ENCODE data around the gene RALGAPA2.
A peak's percentile ranks its signal among the peaks of the same experiment; 100 is the strongest.

The RALGAPA2 gene

DNA sequence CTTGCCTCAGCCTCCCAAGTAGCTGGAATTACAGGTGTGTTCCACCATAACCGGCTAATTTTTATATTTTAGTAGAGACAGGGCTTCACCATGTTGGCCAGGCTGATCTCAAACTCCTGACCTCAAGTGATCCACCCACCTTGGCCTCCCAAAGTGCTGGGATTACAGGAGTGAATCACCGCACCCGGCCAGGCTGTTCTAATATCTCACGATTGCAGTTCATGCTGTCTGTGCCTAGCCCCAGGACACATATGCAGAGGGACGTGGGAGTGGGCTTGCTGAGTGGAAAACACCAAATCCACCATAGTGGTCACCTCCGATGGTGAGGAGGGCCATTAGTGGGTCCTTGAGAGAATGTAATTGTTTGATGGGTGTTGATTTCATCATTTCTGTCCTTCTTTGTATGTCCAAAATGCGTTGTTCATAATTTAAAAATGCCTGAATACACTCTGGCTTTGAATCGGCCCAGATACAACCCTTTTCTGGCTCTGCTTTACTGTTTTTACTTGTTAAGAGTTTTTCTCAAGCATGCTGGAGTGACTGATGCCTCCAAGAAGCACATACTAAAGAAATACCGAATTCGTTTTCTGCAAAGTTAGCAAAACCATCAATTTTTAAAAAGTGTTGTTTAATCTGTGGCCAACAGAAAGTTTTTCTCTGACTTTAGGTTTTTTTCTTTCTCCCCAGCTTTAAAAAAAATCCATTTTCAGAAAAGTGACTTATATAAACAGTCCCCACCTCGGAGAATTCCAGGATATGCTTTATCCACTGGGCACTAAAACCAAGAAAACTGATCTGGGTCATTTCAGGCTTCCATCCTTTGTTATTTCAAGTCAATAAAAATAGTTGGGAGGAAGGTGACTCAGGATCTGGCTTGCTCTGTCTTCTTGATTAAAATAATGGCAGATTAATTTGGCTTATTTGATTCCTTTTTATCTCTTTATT, 18.8 kb upstream of the RALGAPA2 start:
- DNase-seq (ENCODE audit: low read depth): no peak
- H3K4me3 ChIP-seq (ENCODE audit: low read depth, low read length): no peak overlapping the region

DNA sequence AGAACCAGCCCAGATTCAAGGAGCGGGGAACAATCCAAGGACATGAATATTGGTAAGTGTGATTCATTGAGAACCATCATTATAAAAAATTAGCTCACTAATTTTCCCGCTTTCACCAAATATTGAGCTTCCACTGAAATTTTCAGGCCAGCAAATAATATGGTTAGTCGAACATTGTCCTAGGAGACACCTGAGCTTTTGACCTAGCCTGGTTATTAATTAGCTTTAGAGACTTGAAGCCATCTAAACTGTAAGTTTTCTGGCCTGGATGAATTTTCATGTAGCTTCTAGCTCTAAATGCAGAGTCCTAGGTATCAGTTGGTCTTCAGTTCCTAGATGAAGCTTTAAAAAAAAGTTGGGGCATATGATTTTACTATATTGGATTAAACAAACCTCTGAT, 17.1 kb upstream of the RALGAPA2 start:
- DNase-seq (ENCODE audit: low read depth): no peak

DNA sequence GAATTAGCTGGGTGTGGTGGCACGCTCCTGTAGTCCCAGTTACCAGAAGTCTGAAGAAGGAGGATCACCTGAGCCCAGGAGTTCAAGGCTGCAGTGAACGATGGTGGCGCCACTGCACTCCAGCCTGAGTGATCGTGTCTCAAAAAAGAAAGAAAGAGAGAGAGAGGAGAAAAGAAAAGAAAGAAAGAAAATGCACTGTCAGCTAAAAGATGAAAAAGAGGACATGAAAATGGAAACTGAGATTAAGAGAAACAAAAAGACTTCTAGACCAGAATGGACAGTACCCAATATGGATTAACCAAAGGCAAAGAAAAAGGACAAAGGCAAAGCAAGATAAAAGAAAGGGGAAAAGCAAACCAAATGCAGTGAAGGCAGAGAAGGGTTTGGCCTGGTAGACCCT, 9.0 kb upstream of the RALGAPA2 start:
- H3K4me3 ChIP-seq (ENCODE audit: low read depth, low read length): no peak overlapping the region
- no peak for DNase-seq (ENCODE audit: low read depth)

More for the DNA sequence above, 17.1 kb upstream of the RALGAPA2 start:
- H3K4me3 ChIP-seq (ENCODE audit: low read depth, low read length): no peak overlapping the region

DNA sequence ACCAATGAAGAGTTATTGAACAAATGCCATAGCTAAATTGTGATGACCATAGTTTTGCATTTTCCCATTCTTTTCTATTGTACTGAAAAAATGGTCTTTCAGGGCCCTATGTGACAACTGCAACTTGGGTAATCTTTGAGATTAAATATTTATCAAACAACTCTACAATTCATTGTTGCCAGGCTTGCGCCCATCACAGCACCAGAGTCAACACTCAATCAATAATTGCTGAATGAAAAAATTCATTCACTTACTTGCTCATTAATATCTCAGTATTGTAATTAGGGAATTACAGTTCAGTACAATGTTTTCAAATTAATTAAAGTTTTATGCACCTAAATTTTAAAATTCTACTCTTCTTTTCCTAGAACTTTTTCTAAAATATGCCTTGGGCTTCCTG, 7.7 kb upstream of the RALGAPA2 start:
- H3K4me3 ChIP-seq (ENCODE audit: low read depth, low read length): no peak overlapping the region
- DNase-seq (ENCODE audit: low read depth): no peak

DNA sequence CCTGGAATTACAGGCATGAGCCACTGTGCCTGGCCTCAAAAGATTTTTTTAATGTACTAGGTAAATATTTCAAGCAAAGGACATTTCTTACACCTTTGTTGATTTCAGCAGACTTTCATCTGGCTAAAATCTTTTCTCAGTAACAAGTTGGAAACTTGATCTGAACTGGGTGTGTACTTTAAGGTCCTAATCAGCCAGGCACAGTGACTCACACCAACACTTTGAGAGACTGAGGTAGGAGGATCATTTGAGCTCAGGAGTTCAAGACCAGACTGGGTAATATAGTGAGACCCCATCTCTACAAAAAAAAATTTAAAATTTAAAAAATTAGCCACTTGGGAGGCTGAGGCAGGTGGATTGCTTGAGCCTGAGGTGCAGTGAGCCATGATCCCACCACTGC, 7.0 kb upstream of the RALGAPA2 start:
- H3K4me3 ChIP-seq (ENCODE audit: low read depth, low read length): no peak overlapping the region
- DNase-seq (ENCODE audit: low read depth): no peak

DNA sequence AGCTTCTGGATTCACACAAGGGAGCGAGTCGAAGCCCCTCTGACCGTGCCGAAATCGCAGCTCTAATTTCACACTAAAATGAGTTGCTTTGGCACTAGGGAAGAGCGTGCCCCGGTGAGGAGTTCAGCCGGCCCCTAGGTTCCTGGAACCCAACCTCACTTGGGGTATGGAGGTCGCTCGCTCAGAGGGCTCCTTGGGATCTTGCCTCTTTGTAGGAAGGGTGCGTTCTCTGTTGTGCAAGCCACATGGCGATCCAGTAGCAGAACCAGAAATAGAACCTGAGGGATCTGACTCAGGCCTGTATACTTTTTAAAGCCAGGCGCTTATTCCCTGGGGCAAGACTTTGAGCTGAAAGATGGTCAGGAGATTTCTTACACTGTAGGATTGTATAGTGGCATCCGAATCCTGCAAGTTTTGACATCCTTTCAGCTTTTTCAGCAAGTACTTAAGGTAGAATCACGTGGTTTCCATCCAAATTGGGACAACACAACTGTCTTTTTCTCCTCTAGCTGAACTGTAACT, 861 bp upstream of the RALGAPA2 start:
- H3K4me3 ChIP-seq (ENCODE audit: low read depth, low read length): peak overlapping the region; percentile 90
- DNase-seq (ENCODE audit: low read depth): no peak

DNA sequence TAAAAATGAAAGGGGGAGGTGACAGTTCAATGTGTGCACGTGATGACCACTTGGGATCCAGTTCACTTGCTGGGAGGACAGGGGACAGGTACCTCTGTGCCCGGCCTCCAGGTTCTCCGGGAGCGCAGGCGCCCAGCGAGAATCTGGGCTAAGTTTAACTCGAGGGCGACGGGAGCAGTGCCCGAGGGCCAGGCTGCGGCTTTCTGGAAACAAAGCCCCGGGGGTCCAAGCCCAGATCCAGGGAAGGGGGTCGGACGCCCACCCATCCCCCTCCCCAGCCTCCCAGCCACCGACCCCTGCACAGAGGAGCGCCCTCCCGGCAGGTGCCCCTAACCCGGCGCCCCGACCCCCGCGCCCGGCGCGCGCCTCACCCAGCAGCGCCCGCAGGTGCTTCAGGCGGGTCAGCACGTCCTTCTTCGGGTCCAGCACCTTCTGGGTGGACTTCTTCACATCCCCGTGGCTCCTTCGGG, 405 bp downstream of the RALGAPA2 start:
- DNase-seq (ENCODE audit: low read depth): no peak
- H3K4me3 ChIP-seq (ENCODE audit: low read depth, low read length): peak overlapping the region; percentile 90

DNA sequence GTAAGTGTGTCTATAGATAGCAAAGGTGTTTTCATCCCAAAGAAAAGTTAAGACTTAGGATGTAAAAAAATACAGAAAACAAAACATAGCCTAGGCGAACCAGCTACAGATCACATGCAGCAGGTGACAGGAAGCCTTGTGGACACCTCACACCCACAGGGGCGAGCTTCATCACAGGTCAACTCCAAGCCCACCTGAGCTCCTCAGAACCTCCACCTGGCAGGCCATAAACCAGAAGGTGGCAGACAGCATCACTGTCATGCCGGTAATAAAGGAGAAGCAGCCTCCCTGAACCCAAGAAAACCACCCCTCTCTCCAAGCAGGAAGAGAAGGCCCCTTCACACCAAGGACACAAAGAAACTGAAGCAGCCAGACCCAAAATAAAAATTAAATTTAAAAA, 1.0 kb downstream of the RALGAPA2 start:
- peak overlapping the region; percentile 90 for H3K4me3 ChIP-seq (ENCODE audit: low read depth, low read length)
- DNase-seq (ENCODE audit: low read depth): no peak

DNA sequence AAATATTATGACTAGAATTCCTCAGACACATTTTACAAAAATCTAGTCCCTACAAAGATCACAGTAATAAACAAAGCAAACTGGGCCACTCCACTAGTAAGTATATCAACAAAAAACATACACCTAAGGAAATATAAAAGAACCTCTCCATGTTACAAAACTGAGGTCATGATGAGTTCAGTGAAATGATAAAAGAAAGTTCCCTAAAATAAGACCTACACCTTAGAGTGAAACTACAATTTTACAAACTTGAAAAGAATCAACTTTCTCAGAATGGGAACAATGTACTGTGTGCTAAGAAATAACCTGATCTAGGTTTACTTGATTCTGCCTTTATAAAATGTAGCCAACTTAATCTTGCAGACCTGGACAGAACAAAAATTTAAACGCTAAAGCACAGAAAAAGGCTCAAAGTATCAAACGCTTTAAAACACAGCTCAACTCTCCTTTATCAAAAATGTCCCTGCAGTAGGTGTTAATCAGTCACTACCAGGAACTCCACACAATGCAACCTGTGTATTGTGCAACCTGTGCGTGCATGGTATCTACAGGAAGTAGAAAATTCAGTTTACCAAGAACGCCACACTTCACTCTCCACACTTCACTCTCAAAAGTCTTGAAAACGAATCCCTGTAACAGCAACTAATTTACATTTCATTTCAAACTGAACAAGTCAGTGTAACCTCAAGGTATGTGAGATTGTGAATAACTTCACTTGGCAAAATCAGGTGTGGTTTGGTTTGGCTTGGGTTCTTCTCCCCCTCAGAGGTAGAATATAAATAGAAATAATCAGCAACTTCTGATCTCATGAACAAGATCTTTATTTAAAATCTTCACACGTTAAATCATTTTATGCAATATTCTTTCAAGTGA, 1.8 kb downstream of the RALGAPA2 start:
- no peak for DNase-seq (ENCODE audit: low read depth)
- no peak overlapping the region for H3K4me3 ChIP-seq (ENCODE audit: low read depth, low read length)

DNA sequence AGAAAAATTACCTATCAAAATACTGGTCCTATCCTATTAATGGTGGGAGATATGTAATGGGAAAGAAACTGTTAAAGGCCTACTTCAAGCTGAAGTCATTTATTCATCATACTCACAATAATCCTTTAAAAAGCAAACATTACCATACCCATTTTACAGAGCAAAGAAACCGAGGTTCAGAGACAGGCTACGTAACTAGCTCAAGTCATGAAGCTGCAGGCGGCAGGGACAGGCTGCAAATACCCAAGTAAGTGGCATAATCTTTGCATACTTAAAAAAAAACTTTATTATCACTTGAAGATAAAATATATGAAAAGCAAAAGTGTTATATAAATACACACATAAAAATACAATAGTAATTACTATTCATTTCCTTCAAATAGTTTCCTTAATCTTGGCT, 2.6 kb downstream of the RALGAPA2 start:
- no peak overlapping the region for H3K4me3 ChIP-seq (ENCODE audit: low read depth, low read length)
- no peak for DNase-seq (ENCODE audit: low read depth)

DNA sequence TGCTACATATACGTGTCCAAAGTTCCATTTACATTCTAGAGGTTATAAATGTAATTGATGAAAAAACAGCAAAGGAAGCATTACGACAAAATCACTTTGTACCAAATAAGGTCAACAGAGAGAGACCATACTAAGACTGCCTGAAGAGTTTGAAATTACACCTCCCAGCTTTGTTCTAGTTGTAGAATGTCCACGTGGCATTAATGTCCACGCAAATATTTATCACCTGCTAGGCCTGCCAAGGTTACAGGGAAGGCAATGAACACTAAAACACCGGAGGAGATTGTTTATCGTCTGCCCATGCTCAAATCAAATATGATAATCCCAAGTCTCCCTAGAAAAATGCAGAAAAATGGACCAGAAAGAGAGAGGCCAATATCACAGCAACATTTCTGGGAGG, 6.2 kb downstream of the RALGAPA2 start:
- no peak for DNase-seq (ENCODE audit: low read depth)
- H3K4me3 ChIP-seq (ENCODE audit: low read depth, low read length): no peak overlapping the region

DNA sequence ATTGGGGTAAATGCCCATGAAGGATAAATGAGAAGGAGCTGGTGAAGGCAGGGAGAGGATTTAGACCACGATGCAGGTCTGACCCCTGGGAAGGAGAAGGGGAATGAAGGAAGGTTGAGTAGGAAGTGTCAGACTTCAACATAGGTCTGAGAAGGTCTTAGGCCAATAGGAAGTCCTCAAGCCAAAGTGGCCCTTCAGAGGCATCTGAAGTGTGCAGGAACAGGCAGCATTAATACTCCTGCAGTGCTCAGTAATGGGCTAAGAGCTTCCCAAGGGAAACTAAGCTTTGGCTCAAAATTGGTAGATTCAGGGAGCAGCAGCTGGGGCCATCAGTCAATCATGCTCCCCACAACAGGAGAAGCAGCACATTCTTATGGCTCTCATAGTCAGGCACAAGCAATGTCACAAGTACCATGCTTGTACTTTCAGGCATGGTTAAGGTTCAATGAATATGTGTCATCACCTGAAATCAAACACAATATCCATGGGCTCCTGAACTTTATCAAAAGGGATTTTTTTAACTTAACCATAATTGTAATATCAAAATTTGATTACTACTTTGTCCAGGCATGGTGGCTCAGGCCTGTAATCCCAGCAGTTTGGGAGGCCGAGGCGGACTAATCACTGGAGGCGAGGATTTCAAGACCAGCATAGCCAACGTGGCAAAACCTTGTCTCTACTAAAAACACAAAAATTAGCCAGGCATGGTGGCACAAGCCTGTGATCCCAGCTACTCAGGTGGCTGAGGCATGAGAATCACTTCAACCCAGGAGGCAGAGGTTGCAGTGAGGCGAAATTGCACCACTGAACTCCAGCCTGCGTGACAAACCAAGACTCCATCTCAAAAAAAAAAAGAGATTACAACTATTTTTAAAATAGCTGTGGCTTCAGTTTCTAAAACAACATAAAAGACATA, 9.9 kb downstream of the RALGAPA2 start:
- no peak for DNase-seq (ENCODE audit: low read depth)
- H3K4me3 ChIP-seq (ENCODE audit: low read depth, low read length): no peak overlapping the region

DNA sequence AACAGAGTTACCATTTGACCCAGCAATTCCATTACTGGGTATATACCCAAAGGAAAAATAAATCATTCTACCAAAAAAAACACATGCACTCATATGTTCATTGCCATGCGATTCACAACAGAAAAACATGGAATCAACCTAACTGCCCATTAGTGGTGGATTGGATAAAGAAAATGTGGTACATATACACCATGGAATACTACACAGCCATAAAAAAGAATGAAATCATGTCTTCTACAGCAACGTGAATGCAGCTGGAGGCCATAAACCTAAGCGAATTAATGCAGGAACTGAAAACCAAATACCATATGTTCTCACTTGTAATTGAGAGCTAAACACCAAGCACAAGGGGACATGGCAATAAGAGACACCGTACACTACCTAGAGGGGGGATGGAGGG, 12.5 kb downstream of the RALGAPA2 start:
- no peak overlapping the region for H3K4me3 ChIP-seq (ENCODE audit: low read depth, low read length)
- DNase-seq (ENCODE audit: low read depth): no peak

DNA sequence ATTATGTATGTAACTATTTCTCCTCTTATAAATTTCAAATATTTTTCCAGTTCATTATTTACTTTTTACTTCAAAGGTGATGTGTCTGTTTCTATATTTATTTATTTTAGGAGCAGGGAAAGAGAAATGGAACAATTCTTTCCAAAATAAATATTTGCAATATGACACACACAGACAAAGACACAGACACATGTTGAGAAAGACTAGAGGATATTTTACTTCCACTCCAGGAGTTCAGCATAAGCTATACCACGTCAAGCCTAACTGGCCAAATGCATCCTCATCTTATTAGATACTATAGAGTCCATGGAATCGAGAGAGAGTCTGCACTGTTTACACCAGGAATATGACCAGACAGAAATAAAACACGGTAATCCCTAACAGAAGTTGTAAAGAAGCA, 13.3 kb downstream of the RALGAPA2 start:
- no peak overlapping the region for H3K4me3 ChIP-seq (ENCODE audit: low read depth, low read length)
- no peak for DNase-seq (ENCODE audit: low read depth)

DNA sequence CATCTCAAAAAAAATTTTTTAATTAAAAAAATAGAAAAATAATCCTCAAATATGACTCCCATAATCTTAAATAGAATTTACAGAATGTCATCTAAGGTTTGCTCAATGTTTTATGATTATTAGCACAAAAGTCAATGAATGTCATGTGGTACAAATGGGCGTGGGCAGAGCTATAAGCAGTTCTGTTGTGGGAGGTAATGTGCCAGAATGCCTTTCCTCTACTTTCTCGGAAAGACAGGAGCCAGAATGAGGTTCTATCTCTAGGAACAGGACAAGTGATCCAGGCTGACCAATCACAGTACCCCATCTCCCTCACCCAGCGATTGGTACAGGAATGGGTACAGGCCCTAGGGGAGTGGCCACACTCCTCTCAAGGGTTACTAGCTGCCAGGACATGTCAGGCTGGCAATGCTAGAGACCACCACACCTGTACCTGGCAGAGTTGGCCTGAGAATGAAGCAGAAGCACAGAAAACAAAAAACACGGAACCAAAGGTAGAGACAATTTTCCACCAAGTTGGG, 15.1 kb downstream of the RALGAPA2 start:
- H3K4me3 ChIP-seq (ENCODE audit: low read depth, low read length): no peak overlapping the region
- no peak for DNase-seq (ENCODE audit: low read depth)

DNA sequence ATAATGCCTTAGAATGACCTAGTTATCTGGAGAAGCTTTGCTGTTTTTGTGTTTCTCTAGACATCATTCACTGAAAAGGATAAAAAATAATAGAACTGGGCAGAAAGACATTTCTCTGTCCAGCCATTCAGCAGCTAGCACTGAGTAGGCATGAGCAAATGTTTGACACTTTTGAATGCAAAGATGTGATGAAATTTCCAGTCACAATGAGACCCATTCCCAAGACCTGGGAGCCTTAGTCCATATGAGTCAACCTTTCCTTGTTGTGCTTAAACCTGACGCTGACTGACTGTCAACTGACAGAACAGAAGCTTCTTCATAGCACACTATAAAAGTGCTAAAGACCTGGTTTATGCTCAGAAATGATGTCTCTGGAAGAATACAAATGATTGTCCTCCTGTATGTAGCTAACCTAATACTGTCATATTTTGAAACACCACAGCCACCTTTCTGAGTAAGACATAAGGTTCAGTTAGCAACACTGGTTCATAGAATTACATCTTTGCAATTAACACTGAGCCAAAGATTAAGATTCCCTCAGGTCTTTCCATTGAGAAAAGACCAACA, 17.1 kb downstream of the RALGAPA2 start:
- H3K4me3 ChIP-seq (ENCODE audit: low read depth, low read length): no peak overlapping the region
- DNase-seq (ENCODE audit: low read depth): no peak

DNA sequence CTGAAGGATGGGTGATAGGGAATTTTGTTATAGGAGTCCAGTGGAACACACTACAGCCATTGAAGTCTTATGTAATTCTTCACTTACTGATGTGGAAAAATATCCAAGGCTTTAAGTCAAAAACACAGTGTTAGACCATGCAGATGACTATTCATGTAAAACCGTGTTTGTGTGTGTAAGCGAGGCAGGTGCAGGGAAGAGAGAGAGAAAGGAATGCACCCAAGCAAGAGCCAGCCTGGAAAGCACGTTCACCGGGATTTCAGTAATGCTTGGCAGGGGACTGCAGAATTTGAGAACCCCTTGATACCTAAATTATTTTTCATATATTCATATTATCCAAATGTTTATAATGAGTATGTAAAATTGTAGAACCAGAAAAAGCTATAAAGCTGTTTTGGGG, 17.9 kb downstream of the RALGAPA2 start:
- no peak overlapping the region for H3K4me3 ChIP-seq (ENCODE audit: low read depth, low read length)
- DNase-seq (ENCODE audit: low read depth): no peak

DNA sequence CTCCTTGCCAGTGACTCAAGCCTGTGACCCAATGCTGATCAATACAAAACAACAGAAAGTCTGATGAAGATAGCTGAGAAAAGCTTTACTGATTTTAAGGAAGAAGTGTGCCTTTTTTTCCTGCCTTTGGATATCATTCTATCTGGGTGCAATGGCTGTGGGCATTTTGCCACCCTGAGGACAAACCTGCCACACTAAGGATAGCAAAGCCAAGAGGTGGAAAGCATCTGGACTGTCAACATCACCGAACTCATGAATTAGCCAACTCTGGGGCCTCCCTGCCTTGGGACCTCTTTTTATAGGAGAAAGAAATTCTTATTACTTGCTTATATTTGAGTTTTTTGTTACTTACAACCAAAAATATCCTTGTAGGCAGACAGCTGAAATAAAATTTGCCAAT, 19.9 kb downstream of the RALGAPA2 start:
- DNase-seq (ENCODE audit: low read depth): no peak
- H3K4me3 ChIP-seq (ENCODE audit: low read depth, low read length): no peak overlapping the region

Measured in skeletal muscle cell (primary cell).